MCF 10A (cell line): ENCODE results near the gene SDK1. TPM values are rescaled to one million over a fixed set of nuclear protein-coding genes. Genes with fewer than 3 reads are reported as not detected.

Experiments
- BruUV-seq: library from RNA; stranded (reverse); fragments of 400-500 nt; replicated peaks from 2 replicates; lab custom pipeline; 2021; lab: Mats Ljungman, UMichigan
- CTCF ChIA-PET: fragments of 300-600 bp; sonication (Branson Sonifier 250); formaldehyde crosslinking; extraction: SDS; loops from one replicate; lab custom pipeline; 2021; ENCODE audit warnings: antibody characterized with exemption, inconsistent platforms; lab: Yijun Ruan, JAX
- POLR2A ChIA-PET: fragments of 300-600, 350-650 bp; sonication (Branson Sonifier 250); formaldehyde crosslinking; extraction: SDS; loops from one replicate; lab custom pipeline; 2020; ENCODE audit warnings: antibody characterized with exemption, inconsistent platforms; lab: Yijun Ruan, JAX
- DNase-seq: peaks from one replicate; pipeline ENCODE4 v3.0.0-alpha.2; 2018; ENCODE audit not compliant: unreplicated experiment
- H3K27ac Mint-ChIP-seq: one replicate; pipeline ENCODE4 v1.8.0; 2022; ENCODE audit warnings: mild to moderate bottlenecking, low read depth, mixed read lengths; ENCODE audit not compliant: unreplicated experiment
- H3K27me3 Mint-ChIP-seq: one replicate; pipeline ENCODE4 v1.8.0; 2022; ENCODE audit warnings: mixed read lengths; ENCODE audit not compliant: insufficient read depth, unreplicated experiment
- H3K36me3 Mint-ChIP-seq: one replicate; pipeline ENCODE4 v1.8.0; 2022; ENCODE audit warnings: mild to moderate bottlenecking, moderate library complexity, mixed read lengths; ENCODE audit not compliant: insufficient read depth, unreplicated experiment
- H3K4me1 Mint-ChIP-seq: one replicate; pipeline ENCODE4 v1.8.0; 2022; ENCODE audit warnings: mixed read lengths; ENCODE audit not compliant: insufficient read depth, unreplicated experiment
- H3K4me3 Mint-ChIP-seq: one replicate; pipeline ENCODE4 v1.8.0; 2022; ENCODE audit warnings: mild to moderate bottlenecking, moderate library complexity, mixed read lengths; ENCODE audit not compliant: unreplicated experiment
- H3K9me3 Mint-ChIP-seq: one replicate; pipeline ENCODE4 v1.8.0; 2022; ENCODE audit warnings: mixed read lengths; ENCODE audit not compliant: unreplicated experiment
- intact Hi-C: fragments of 100-400 bp; cut with micrococcal nuclease; formaldehyde crosslinking; loops from 2 replicates; pipeline ENCODE4 v1.14.1; 2022
- total RNA-seq: library from RNA; stranded (reverse); gene quantifications from 2 replicates; pipeline ENCODE4 v1.2.3, GENCODE V29; 2022
- TF ChIP-seq, protein P1 (sequence below): fragments of 200-600 bp; IDR thresholded peaks from one replicate; pipeline ENCODE4 v1.8.0; 2022; ENCODE audit warnings: antibody characterized with exemption, mild to moderate bottlenecking; ENCODE audit not compliant: unreplicated experiment

SDK1 gene
- total RNA-seq, 1 experiment from 2014 or later, result 3.3 TPM

GRCh38 chr7:4136036-4136435 is 835.0 kb downstream of the SDK1 start:
- intact Hi-C loops, result no loop called here
- BruUV-seq, result no TSS peak
- ChIA-PET CTCF (no interaction called here), POLR2A (no interaction called here)
- Mint-ChIP-seq H3K4me3 (no peak overlapping the region), H3K36me3 (no peaks in the 10 kb centered on the region), H3K27ac (no peak overlapping the region), H3K4me1 (no peaks in the 10 kb centered on the region), H3K9me3 (no peaks in the 10 kb centered on the region), H3K27me3 (peaks cover 8% of the 10 kb centered on the region)
- no peak for DNase-seq
- TF ChIP-seq, protein P1, sequence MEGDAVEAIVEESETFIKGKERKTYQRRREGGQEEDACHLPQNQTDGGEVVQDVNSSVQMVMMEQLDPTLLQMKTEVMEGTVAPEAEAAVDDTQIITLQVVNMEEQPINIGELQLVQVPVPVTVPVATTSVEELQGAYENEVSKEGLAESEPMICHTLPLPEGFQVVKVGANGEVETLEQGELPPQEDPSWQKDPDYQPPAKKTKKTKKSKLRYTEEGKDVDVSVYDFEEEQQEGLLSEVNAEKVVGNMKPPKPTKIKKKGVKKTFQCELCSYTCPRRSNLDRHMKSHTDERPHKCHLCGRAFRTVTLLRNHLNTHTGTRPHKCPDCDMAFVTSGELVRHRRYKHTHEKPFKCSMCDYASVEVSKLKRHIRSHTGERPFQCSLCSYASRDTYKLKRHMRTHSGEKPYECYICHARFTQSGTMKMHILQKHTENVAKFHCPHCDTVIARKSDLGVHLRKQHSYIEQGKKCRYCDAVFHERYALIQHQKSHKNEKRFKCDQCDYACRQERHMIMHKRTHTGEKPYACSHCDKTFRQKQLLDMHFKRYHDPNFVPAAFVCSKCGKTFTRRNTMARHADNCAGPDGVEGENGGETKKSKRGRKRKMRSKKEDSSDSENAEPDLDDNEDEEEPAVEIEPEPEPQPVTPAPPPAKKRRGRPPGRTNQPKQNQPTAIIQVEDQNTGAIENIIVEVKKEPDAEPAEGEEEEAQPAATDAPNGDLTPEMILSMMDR, result no peak

DNA sequence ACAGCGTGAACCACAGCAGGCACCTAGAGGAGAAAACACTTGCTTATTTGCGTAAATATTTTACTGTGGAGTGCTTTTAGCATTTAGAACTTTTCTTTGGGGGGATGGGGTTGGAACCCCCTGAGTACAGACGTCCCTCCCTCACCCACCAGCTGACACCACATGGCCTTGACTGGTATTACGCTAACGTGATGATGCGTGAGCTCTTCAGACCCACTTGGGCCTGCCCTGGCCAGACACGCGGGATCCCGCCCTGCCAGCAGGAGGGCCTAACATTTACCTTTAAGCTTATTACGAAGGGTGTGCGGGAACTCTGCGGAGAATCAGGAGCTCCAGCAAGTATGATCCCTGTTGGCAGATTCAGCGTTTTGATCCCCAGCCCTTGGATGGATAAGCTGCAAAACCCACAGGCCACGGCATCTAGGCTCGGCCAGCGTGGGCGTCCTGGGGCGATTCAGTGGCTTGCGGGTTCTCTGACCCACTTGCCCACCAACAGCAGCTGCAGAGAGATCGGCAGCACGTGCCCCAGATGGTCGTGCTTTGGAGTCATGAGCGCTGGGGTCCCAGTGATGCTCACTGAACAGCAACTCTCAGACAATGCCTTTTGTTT is 835.6 kb downstream of the SDK1 start:
- H3K36me3 Mint-ChIP-seq, result no peaks in the 10 kb centered on the region
- no TSS peak for BruUV-seq
- no peak overlapping the region for H3K27ac Mint-ChIP-seq
- H3K4me3 Mint-ChIP-seq, result no peak overlapping the region
- H3K27me3 Mint-ChIP-seq, result peaks cover 8% of the 10 kb centered on the region
- no peaks in the 10 kb centered on the region for H3K4me1 Mint-ChIP-seq
- POLR2A ChIA-PET, result no interaction called here
- TF ChIP-seq, protein P1, result no peak
- intact Hi-C loops, result no loop called here
- CTCF ChIA-PET, result interaction anchor here (0.6 kb wide), 1 partner anchor 949 kb away, joined by 3 read pairs; no protein-coding TSS in a partner anchor
- no peak for DNase-seq
- no peaks in the 10 kb centered on the region for H3K9me3 Mint-ChIP-seq

DNA sequence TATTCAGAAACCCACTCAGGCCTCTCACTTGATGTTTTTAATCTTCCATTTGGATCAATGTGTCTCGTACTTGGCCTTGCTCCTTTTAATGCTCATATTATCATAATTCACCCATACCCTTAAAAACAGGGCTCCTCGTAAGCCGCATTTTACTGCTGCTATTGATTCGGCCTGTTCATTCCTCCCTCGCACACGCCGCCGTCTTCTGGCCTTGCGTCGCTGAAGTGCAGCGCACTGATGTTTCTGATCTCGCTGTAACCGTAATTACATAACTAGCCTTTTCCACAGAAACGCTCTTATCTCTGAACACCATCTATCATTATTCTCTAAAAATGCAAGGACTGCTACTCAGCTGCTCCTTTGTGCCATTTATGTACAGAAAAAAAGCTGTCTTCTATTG is 836.5 kb downstream of the SDK1 start:
- no peak overlapping the region for H3K4me3 Mint-ChIP-seq

DNA sequence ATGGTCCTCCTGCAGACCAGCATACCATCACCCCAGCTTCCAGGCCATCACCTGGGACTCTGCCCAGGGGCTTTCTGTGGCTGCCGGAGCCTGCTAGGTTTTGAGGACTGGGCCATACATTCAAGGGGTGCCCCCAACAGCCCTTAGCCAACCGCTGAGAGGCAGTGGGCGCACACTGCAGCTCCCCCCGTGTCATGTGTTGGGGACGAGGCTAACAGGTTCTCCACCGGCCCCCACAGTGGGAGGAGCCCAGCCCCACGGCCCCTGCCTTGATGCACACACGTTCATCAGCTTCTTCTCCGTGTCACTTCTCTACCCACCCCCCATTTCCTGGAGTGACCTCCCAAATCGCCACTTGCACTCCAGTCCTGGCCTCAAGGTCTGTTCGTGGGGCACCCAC is 837.8 kb downstream of the SDK1 start:
- POLR2A ChIA-PET, result no interaction called here
- H3K27me3 Mint-ChIP-seq, result peaks cover 8% of the 10 kb centered on the region

More for the DNA sequence above, 836.5 kb downstream of the SDK1 start:
- POLR2A ChIA-PET, result no interaction called here
- Mint-ChIP-seq H3K27me3 (peaks cover 8% of the 10 kb centered on the region), H3K36me3 (no peaks in the 10 kb centered on the region), H3K4me1 (no peaks in the 10 kb centered on the region), H3K9me3 (no peaks in the 10 kb centered on the region), H3K27ac (no peak overlapping the region)
- TF ChIP-seq, protein P1, result no peak
- no TSS peak for BruUV-seq
- CTCF ChIA-PET, result no interaction called here
- intact Hi-C loops, result no loop called here
- no peak for DNase-seq

More for the DNA sequence above, 837.8 kb downstream of the SDK1 start:
- DNase-seq, result no peak
- H3K9me3 Mint-ChIP-seq, result no peaks in the 10 kb centered on the region
- TF ChIP-seq, protein P1, result no peak
- no peaks in the 10 kb centered on the region for H3K4me1 Mint-ChIP-seq
- no TSS peak for BruUV-seq
- no peak overlapping the region for H3K4me3 Mint-ChIP-seq
- no peak overlapping the region for H3K27ac Mint-ChIP-seq
- H3K36me3 Mint-ChIP-seq, result no peaks in the 10 kb centered on the region
- CTCF ChIA-PET, result no interaction called here
- intact Hi-C loops, result no loop called here
